Raji (cell line): Measurements from ENCODE around the gene ZSWIM8.

ENCODE experiments used
- POLR2A ChIP-seq: IDR thresholded peaks from 2 replicates; pipeline ENCODE4 v1.6.1; 2011; ENCODE audit warnings: low read depth, low read length, control low read depth; ENCODE audit not compliant: insufficient read depth

ZSWIM8 gene

DNA sequence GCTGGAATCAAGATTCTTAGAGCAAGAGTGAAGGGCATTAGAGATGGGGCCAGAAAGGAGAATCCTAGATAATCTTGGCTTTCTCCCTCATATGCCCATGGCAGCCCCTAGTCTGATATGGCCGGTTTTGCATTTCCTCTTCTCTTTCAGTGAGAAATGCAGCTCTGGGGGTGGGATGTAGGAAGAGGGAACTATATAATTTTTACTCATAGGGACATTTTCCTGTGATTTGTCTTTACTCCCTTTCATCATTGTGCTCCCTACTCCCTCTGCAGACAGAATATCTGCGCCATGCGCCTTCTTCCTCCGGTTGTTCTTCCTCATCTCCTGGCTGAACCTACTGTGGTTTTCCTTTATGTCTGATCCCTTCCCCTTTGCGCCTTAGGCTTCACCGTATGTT lies 20.3 kb upstream of the ZSWIM8 start:
- no peak for TF ChIP-seq POLR2A

DNA sequence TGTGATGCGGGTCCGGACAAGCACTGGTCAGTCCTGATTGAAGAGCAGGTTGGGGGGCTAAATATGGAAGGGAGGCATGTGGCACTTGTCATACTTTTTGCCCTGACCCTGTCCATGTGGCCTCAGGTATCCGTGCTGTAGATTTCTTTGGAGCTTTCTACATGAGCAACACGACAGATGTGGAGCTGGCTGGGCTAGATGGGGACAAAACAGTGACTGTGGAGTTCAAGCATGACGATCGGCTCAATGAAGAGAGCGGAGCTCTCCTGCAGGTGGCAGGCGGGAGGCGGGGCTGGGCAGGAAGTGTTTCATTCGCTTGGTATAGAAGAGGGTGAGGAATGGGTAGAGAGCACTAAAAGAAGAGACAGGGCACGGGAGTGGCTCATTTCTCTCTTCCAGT lies 16.5 kb upstream of the ZSWIM8 start:
- TF ChIP-seq POLR2A: no peak

DNA sequence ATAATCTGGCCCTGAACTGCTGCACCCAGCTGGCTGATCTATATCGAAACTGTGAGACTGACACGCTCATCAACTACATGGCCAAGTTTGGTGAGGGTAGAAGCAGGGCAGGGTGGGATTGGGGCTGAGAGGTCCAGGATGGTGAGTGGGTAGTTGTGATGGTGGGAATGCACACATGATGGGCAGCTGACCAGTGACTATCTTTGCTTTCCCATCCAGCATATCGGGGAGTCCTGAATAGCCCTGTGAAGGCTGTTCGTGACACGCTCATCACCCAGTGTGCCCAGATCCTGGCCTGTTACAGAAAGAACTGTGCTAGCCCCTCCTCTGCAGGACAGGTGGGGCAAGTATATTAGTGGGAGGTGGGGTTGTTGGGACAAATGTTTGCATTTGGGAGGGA lies 16.0 kb upstream of the ZSWIM8 start:
- no peak for TF ChIP-seq POLR2A

DNA sequence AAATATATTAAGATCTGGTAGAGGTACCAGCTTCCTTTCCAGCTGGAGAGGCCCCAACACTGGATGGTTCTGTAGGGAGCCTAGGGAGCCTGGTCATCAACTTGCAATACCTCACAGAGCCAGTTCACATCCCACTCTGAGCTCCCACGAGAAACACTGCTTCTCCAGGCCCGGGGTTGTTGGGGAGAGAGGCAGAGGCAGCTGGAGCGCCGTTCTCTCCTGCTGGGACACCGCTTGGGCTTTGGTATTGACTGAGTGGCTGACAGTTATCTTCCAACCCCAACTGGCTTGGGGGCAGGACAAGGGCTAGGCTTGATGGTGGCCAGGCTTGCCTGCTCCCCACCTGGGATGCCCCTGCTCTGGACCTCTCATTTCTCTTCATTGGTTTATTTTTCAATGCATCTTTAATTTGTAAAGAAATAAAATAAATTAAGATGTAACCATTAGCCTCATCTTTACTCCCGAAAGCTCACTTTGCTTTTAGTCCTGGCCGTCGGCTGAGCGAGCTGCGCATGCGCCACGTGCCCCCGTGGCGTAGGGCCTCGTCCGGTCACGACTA lies 13.6 kb upstream of the ZSWIM8 start:
- no peak for TF ChIP-seq POLR2A

DNA sequence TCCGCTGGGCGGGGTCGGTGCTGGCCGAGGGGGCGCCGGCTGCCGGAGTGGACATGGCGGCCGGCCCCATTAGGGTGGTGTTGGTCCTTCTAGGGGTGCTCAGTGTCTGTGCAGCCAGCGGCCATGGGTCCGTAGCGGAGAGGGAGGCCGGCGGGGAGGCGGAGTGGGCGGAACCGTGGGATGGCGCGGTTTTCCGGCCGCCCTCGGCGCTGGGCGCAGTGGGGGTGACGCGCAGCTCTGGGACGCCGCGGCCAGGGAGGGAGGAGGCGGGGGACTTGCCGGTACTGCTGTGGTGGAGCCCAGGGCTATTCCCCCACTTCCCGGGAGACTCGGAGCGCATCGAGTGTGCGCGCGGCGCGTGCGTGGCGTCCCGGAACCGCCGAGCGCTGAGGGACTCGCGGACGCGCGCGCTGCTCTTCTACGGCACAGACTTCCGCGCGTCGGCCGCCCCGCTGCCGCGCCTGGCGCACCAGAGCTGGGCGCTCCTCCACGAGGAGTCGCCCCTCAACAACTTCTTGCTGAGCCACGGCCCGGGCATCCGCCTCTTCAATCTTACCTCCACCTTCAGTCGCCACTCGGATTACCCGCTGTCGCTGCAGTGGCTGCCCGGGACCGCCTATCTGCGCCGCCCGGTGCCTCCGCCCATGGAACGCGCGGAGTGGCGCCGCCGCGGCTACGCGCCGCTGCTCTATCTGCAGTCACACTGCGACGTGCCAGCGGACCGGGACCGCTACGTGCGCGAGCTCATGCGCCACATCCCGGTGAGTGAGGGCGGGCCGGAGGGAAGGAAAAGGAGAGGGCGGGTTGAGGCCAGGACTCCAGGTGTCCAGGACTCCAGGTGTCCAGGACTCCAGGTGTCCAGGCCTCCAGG lies 12.9 kb upstream of the ZSWIM8 start:
- TF ChIP-seq POLR2A: peak; percentile 81

DNA sequence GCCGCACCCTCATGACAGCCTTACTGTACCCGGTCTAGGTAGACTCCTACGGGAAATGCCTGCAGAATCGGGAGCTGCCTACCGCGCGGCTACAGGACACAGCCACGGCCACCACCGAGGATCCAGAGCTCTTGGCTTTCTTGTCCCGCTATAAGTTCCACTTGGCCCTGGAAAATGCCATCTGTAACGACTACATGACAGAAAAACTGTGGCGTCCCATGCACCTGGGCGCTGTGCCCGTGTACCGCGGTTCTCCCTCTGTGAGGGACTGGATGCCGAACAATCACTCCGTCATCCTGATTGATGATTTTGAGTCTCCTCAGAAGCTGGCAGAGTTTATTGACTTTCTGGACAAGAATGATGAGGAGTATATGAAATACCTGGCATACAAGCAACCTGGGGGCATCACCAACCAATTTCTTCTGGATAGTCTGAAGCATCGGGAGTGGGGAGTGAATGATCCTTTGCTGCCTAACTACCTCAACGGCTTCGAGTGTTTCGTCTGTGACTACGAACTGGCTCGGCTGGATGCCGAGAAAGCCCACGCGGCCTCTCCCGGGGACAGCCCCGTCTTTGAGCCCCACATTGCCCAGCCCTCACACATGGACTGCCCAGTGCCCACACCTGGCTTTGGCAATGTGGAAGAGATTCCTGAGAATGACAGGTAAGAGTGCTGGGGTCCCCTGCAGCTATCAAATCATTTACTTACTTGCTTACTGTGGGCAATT lies 12.1 kb upstream of the ZSWIM8 start:
- TF ChIP-seq POLR2A: no peak

DNA sequence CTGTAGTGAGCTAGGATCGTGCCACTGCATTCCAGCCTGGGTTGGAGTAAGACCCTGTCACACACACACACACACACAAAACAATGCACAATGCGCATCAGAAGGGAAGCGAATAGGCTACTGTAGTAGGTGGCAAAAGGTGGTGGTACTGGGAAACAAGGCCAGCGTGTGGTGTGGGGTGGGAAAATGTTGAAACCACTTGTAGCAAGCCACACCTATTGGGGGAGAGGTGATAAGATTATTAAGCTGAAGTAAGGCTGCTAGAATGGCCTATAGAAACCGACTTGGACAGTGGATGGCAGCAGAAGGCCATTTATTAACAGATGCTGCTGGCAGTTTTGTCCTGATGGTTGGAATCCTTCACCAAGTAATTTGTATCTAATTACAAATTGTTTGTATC lies 10.8 kb upstream of the ZSWIM8 start:
- no peak for TF ChIP-seq POLR2A

DNA sequence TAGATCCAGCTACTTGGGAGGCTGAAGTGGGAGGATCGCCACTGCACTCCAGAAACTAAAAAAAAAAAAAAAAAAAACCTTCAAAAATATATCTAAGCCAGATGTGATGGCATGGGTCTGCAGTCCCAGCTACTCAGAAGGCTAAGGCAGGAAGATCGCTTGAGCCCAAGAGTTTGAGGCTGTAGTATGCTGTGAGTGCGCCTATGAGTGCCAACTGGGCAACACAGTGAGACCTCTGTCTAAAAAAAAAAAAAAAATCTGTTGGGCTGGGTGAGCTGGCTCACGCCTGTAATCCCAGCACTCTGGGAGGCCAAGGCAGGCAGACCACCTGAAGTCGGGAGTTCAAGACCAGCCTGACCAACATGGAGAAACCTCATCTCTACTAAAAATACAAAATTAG lies 6.4 kb upstream of the ZSWIM8 start:
- TF ChIP-seq POLR2A: no peak

DNA sequence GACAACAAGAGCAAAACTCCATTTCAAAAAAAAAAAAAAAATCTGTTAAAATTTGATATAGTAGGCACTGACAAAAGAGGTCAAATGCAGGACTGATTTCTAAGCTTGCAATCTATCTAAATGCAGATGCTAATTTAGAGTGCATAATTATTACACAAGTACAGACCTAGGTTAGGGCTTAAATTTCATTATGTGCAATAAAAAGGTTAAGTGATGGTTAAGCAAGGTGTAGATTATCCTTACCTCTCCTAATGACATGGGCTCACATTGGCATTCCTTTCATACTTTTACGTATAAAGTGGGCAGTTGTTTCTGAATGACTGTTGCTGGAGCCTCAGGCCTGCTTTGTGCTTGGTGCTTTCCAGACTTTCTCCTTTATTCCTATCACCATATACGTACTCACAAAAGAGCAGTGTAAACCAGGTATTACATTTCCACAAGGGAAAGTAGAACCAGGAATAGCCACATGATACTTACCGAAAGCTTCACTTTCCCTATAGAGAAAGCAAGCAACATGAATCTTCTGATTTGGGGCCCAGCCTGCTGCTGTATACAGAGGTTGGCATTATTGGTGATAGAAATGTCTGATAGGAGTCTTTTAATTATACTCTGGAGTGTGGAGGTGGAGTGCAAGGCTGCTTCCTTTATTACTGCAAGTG lies 5.7 kb upstream of the ZSWIM8 start:
- TF ChIP-seq POLR2A: no peak

DNA sequence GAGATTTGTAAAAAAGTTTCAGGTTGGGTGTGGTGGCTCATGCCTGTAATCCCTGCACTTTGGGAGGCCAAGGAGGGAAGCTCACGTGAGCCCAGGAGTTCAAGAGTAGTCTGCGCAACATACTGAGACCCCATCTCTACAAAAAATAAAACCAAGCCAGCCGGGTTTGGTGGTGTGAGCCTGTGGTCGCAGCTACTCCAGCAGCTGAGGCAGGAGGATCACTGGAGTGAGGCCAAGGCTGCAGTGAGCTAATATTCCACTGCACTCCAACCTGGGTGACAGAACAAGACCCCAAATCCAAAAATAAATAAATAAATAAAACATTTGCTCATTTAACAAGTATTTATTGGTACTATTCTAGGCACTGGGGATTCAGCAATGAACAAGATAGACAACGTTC lies 5.1 kb upstream of the ZSWIM8 start:
- TF ChIP-seq POLR2A: no peak

DNA sequence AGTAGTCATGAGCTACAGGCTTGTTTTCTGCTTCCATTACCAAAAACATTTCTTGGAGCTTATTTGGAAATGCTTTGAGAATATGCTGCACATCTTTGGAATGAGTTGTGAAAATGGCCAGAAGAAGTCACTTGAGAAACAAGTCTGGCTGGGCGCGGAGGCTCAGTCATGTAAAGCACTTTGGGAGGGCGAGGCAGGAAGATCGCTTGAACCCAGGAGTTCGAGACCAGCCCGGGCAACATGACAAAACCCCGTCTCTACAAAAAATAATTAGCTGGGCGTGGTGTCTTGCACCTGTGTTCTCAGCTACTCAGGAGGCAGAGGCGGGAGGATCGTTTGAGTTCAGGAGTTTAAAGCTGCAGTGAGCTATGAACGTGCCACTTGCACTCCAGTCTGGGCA lies 4.4 kb upstream of the ZSWIM8 start:
- no peak for TF ChIP-seq POLR2A

DNA sequence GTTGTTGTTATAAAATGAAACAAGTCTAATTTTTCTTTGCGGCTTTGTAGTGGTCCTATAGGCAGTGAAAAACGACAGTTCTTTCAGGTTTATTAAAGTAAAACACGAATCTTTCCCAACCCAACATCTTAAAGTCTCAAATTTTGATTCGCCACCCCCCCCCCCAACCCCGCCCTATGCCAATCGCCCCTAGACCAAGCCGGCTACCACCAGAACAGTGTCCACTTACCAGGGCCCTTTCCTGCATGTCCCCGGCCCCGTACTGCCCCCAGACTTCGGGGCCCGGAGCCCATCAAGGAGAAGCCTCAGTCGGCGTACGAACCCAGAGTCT lies 3.9 kb upstream of the ZSWIM8 start:
- no peak for TF ChIP-seq POLR2A

DNA sequence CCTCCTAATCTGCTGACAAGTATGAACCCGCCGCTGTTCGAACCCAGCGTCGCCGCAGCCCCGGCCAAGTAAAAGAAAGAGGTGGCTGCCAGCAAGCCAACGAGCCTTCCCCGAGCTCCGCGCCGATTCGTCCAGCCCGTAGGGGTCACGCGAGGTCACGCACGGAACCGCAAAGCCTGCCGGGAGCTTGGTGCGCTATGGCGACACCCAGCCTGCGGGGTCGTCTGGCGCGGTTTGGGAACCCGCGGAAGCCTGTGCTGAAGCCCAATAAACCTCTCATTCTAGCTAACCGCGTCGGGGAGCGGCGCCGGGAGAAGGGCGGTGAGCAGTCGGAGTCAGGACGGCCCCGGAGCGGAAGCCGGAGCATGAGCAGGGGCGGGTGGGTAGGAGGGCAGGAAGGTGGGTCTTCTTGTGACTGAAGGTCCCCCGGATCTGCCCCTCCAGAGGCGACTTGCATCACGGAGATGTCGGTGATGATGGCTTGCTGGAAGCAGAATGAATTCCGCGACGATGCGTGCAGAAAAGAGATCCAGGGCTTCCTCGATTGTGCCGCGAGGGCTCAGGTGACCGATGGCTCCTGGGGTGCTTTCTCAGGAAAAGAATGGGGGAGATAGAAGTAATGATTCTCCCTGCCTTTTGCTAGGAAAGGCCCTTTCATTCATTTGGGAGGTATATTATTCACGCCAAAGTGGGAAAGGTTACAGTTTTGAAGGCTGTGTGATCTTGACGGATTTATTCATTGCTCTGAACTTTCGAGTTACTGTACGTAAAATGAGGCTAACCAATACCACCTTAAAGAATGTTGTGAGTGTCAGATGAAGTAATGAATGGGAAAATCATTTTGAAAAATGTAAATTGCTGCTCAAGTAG lies 3.3 kb upstream of the ZSWIM8 start, which contains the start of gene CHCHD1:
Gene CHCHD1, plus strand, starts transcription at position 170 of the 870 bp plus-strand sequence. Its CDS starts 28 bp downstream, at position 198.
- TF ChIP-seq POLR2A: peak; percentile 96

DNA sequence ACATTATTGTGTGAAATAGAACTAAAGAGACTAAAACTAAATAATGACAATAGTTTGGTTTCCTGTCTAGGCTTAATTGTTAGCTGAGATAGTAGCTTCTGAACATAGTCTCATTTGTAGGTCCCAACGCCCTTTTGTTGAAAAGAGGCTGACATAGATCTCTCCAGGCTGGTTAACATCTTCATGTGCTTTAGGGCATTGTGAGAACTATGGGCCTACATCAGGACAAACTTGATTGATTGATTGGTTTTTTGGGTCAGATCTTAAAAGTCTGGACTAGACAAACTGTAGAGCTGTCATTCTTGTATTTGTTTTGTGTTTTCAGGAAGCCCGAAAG lies 2.7 kb upstream of the ZSWIM8 start:
- no peak for TF ChIP-seq POLR2A
